Ishikawa (cell line): Measurements from ENCODE around the gene MED16.

Experiments
- EGR1 ChIP-seq: IDR thresholded peaks from 2 replicates; pipeline ENCODE4 v1.6.1; 2012
- MAX ChIP-seq: IDR thresholded peaks from 2 replicates; pipeline ENCODE4 v1.6.1; 2012
- REST ChIP-seq: IDR thresholded peaks from 2 replicates; pipeline ENCODE4 v1.6.1; 2012; ENCODE audit warnings: low read depth, mild to moderate bottlenecking
- TAF1 ChIP-seq: IDR thresholded peaks from 2 replicates; pipeline ENCODE4 v1.6.1; 2012; ENCODE audit warnings: low read depth, mild to moderate bottlenecking
- YY1 ChIP-seq: IDR thresholded peaks from 2 replicates; pipeline ENCODE4 v1.6.1; 2012; ENCODE audit warnings: low read depth

GRCh38 chr19:918152-918437, 25.1 kb upstream of the MED16 start:
- TF ChIP-seq EGR1: no peak
- TF ChIP-seq TAF1: no peak
- no peak for TF ChIP-seq YY1
- no peak for TF ChIP-seq MAX
- TF ChIP-seq REST: no peak
